ENCODE measurements around the gene LRFN3. TPM values are rescaled to one million over a fixed set of nuclear protein-coding genes. Genes with fewer than 3 reads are reported as not detected.

Gene LRFN3
- total RNA-seq, 1 experiment from 2014 or later, result 20.6 TPM

DNA sequence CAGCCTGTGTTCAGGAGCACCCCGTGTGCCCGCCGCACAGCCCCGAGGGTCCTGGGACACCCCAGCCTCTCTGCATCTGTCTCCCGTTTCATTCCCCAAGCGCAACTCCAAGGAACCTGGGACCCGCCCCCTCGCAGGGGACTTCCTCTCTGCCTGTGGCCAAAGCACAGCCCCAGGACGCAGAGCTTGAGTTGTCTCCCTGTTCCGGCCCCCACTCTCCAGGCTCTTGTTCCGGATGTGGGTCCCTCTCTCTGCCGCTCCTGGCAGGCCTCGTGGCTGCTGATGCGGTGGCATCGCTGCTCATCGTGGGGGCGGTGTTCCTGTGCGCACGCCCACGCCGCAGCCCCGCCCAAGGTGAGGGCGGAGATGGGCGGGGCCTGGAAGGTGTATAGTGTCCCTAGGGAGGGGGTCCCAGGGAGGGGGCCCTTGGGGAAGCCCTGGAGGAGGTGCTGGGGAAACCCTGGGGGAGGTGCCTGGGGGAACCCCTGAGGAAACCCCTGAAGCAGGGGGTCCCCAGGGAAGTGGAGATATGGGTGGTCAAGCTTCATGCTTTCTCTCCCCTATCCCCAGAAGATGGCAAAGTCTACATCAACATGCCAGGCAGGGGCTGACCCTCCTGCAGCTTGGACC is 32.5 kb upstream of the LRFN3 start:
- POLR2A ChIA-PET, result interaction anchor here (0.5 kb wide), 1 partner anchor 306 kb away, joined by 3 read pairs; no protein-coding TSS in a partner anchor
- DNase-seq (ENCODE audit: low spot score) (peak; percentile 79), ATAC-seq (peak; percentile 69)
- H3K27ac Mint-ChIP-seq, result peak overlapping the region; percentile 93
- no peaks in the 10 kb centered on the region for H3K36me3 Mint-ChIP-seq
- CTCF ChIA-PET, result interaction anchor here (0.7 to 1.2 kb wide), 4 partner anchors 22 to 148 kb away, joined by 3 to 4 read pairs (median 4); no protein-coding TSS in a partner anchor
- no peaks in the 10 kb centered on the region for H3K9me3 Mint-ChIP-seq
- H3K4me3 Mint-ChIP-seq, result peak overlapping the region; percentile 88
- H3K4me1 Mint-ChIP-seq, result peaks cover 26% of the 10 kb centered on the region
- peaks cover 18% of the 10 kb centered on the region for H3K27me3 Mint-ChIP-seq (ENCODE audit: low read depth)
- TF ChIP-seq CREM (CRISPR knock-in tag; IDR thresholded peaks at IDR 0.05), result no peak
- TF ChIP-seq TEAD1 (CRISPR knock-in tag; IDR thresholded peaks at IDR 0.05), result peak; percentile 37; the same call in 1 of the 2 replicates
- no peak for TF ChIP-seq GRHL2 (CRISPR knock-in tag; IDR thresholded peaks at IDR 0.05; ENCODE audit: insufficient replicate concordance, severe bottlenecking)
- TF ChIP-seq, protein P1, sequence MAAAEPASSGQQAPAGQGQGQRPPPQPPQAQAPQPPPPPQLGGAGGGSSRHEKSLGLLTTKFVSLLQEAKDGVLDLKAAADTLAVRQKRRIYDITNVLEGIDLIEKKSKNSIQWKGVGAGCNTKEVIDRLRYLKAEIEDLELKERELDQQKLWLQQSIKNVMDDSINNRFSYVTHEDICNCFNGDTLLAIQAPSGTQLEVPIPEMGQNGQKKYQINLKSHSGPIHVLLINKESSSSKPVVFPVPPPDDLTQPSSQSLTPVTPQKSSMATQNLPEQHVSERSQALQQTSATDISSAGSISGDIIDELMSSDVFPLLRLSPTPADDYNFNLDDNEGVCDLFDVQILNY (CRISPR knock-in tag; IDR thresholded peaks at IDR 0.05), result 0 out of 2 replicates have a peak, but pooled peaks have one; percentile 36
- TF ChIP-seq, protein P2, sequence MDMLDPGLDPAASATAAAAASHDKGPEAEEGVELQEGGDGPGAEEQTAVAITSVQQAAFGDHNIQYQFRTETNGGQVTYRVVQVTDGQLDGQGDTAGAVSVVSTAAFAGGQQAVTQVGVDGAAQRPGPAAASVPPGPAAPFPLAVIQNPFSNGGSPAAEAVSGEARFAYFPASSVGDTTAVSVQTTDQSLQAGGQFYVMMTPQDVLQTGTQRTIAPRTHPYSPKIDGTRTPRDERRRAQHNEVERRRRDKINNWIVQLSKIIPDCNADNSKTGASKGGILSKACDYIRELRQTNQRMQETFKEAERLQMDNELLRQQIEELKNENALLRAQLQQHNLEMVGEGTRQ (CRISPR knock-in tag; IDR thresholded peaks at IDR 0.05), result 0 out of 2 replicates have a peak, but pooled peaks have one; percentile 38
- no peak for TF ChIP-seq ZNF396 (CRISPR knock-in tag; IDR thresholded peaks at IDR 0.05; ENCODE audit: borderline replicate concordance)
- 0 out of 2 replicates have a peak, but pooled peaks have one; percentile 37 for TF ChIP-seq FOXK1 (CRISPR knock-in tag; IDR thresholded peaks at IDR 0.05)
- TF ChIP-seq FOXP4 (CRISPR knock-in tag; IDR thresholded peaks at IDR 0.05), result peak; percentile 62; the same call in 1 of the 2 replicates
- TF ChIP-seq, protein P3, sequence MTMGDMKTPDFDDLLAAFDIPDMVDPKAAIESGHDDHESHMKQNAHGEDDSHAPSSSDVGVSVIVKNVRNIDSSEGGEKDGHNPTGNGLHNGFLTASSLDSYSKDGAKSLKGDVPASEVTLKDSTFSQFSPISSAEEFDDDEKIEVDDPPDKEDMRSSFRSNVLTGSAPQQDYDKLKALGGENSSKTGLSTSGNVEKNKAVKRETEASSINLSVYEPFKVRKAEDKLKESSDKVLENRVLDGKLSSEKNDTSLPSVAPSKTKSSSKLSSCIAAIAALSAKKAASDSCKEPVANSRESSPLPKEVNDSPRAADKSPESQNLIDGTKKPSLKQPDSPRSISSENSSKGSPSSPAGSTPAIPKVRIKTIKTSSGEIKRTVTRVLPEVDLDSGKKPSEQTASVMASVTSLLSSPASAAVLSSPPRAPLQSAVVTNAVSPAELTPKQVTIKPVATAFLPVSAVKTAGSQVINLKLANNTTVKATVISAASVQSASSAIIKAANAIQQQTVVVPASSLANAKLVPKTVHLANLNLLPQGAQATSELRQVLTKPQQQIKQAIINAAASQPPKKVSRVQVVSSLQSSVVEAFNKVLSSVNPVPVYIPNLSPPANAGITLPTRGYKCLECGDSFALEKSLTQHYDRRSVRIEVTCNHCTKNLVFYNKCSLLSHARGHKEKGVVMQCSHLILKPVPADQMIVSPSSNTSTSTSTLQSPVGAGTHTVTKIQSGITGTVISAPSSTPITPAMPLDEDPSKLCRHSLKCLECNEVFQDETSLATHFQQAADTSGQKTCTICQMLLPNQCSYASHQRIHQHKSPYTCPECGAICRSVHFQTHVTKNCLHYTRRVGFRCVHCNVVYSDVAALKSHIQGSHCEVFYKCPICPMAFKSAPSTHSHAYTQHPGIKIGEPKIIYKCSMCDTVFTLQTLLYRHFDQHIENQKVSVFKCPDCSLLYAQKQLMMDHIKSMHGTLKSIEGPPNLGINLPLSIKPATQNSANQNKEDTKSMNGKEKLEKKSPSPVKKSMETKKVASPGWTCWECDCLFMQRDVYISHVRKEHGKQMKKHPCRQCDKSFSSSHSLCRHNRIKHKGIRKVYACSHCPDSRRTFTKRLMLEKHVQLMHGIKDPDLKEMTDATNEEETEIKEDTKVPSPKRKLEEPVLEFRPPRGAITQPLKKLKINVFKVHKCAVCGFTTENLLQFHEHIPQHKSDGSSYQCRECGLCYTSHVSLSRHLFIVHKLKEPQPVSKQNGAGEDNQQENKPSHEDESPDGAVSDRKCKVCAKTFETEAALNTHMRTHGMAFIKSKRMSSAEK (CRISPR knock-in tag; IDR thresholded peaks at IDR 0.05; ENCODE audit: borderline replicate concordance), result no peak
- no peak for TF ChIP-seq NFYB (CRISPR knock-in tag; conservative IDR thresholded peaks at IDR 0.05; ENCODE audit: low read depth)
- peak; percentile 90 for TF ChIP-seq SP1 (CRISPR knock-in tag; conservative IDR thresholded peaks at IDR 0.05)
- TF ChIP-seq, protein P4, sequence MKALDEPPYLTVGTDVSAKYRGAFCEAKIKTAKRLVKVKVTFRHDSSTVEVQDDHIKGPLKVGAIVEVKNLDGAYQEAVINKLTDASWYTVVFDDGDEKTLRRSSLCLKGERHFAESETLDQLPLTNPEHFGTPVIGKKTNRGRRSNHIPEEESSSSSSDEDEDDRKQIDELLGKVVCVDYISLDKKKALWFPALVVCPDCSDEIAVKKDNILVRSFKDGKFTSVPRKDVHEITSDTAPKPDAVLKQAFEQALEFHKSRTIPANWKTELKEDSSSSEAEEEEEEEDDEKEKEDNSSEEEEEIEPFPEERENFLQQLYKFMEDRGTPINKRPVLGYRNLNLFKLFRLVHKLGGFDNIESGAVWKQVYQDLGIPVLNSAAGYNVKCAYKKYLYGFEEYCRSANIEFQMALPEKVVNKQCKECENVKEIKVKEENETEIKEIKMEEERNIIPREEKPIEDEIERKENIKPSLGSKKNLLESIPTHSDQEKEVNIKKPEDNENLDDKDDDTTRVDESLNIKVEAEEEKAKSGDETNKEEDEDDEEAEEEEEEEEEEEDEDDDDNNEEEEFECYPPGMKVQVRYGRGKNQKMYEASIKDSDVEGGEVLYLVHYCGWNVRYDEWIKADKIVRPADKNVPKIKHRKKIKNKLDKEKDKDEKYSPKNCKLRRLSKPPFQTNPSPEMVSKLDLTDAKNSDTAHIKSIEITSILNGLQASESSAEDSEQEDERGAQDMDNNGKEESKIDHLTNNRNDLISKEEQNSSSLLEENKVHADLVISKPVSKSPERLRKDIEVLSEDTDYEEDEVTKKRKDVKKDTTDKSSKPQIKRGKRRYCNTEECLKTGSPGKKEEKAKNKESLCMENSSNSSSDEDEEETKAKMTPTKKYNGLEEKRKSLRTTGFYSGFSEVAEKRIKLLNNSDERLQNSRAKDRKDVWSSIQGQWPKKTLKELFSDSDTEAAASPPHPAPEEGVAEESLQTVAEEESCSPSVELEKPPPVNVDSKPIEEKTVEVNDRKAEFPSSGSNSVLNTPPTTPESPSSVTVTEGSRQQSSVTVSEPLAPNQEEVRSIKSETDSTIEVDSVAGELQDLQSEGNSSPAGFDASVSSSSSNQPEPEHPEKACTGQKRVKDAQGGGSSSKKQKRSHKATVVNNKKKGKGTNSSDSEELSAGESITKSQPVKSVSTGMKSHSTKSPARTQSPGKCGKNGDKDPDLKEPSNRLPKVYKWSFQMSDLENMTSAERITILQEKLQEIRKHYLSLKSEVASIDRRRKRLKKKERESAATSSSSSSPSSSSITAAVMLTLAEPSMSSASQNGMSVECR (CRISPR knock-in tag; IDR thresholded peaks at IDR 0.05; ENCODE audit: borderline replicate concordance), result 0 out of 2 replicates have a peak, but pooled peaks have one; percentile 46
- peak; percentile 64 for TF ChIP-seq ETV6 (CRISPR knock-in tag; IDR thresholded peaks at IDR 0.05)
- no peak for TF ChIP-seq USF1 (CRISPR knock-in tag; IDR thresholded peaks at IDR 0.05)
- no peak for TF ChIP-seq ZNF317 (CRISPR knock-in tag; IDR thresholded peaks at IDR 0.05; ENCODE audit: borderline replicate concordance, low read depth)
- TF ChIP-seq, protein P5, sequence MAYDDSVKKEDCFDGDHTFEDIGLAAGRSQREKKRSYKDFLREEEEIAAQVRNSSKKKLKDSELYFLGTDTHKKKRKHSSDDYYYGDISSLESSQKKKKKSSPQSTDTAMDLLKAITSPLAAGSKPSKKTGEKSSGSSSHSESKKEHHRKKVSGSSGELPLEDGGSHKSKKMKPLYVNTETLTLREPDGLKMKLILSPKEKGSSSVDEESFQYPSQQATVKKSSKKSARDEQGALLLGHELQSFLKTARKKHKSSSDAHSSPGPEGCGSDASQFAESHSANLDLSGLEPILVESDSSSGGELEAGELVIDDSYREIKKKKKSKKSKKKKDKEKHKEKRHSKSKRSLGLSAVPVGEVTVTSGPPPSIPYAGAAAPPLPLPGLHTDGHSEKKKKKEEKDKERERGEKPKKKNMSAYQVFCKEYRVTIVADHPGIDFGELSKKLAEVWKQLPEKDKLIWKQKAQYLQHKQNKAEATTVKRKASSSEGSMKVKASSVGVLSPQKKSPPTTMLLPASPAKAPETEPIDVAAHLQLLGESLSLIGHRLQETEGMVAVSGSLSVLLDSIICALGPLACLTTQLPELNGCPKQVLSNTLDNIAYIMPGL (CRISPR knock-in tag; IDR thresholded peaks at IDR 0.05), result 0 out of 2 replicates have a peak, but pooled peaks have one; percentile 29
- TF ChIP-seq, protein P6, sequence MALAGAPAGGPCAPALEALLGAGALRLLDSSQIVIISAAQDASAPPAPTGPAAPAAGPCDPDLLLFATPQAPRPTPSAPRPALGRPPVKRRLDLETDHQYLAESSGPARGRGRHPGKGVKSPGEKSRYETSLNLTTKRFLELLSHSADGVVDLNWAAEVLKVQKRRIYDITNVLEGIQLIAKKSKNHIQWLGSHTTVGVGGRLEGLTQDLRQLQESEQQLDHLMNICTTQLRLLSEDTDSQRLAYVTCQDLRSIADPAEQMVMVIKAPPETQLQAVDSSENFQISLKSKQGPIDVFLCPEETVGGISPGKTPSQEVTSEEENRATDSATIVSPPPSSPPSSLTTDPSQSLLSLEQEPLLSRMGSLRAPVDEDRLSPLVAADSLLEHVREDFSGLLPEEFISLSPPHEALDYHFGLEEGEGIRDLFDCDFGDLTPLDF (CRISPR knock-in tag; IDR thresholded peaks at IDR 0.05), result no peak
- no peak for TF ChIP-seq OVOL2 (CRISPR knock-in tag; IDR thresholded peaks at IDR 0.05; ENCODE audit: borderline replicate concordance)

Data from WTC11 (cell line).